CD14-positive monocyte (primary cell): ENCODE results near the gene CCDC51. TPM values are rescaled to one million over a fixed set of nuclear protein-coding genes. Genes with fewer than 3 reads are reported as not detected.
"Not testable (repeated sequence)": the region's sequence is repeated elsewhere in the genome, so short reads cannot be mapped to it uniquely, and the experiment has no call there.

Experiments used
- DNase-seq, 3 donors: peaks; one replicate each; pipeline ENCODE4 v3.0.0-alpha.2; 2011 to 2022
- H2AFZ ChIP-seq: 2 replicates; pipeline ENCODE4 v1.6.0; 2012; ENCODE audit warnings: mild to moderate bottlenecking, low read depth, low read length, inconsistent platforms; ENCODE audit not compliant: insufficient read depth, poor library complexity, severe bottlenecking
- H3K27ac ChIP-seq, 2 donors: 1 replicate in 1 of 2; 2 replicates in 1 of 2; pipeline ENCODE4 v1.5.1; 2012 to 2013; ENCODE audit warnings: low read length in 2 of 2, control low read depth in 1 of 2, inconsistent platforms in 1 of 2, low read depth in 1 of 2, mild to moderate bottlenecking in 1 of 2
- H3K27me3 ChIP-seq, 2 donors: one replicate each; pipeline versions ENCODE4 v1.6.0 to v1.6.1; 2011 to 2013; ENCODE audit warnings: low read length in 2 of 2; ENCODE audit not compliant: control insufficient read depth in 2 of 2, insufficient read depth in 2 of 2
- H3K36me3 ChIP-seq, 2 donors: replicated peaks in 1 of 2; 1 replicate in 1 of 2; 2 replicates in 1 of 2; pipeline versions ENCODE4 v1.5.1 to v1.6.1; 2012 to 2013; ENCODE audit warnings: low read length in 2 of 2, control low read depth in 1 of 2, inconsistent platforms in 1 of 2, mild to moderate bottlenecking in 1 of 2; ENCODE audit not compliant: insufficient read depth in 2 of 2, control insufficient read depth in 1 of 2
- H3K4me1 ChIP-seq, 2 donors: 1 replicate in 1 of 2; 2 replicates in 1 of 2; pipeline versions ENCODE4 v1.5.1 to v1.6.1; 2012 to 2013; ENCODE audit warnings: low read length in 2 of 2, control low read depth in 1 of 2, inconsistent platforms in 1 of 2, mild to moderate bottlenecking in 1 of 2, moderate library complexity in 1 of 2; ENCODE audit not compliant: insufficient read depth in 2 of 2, control insufficient read depth in 1 of 2
- H3K4me2 ChIP-seq: replicated peaks from 2 replicates; pipeline ENCODE3; 2012; ENCODE audit warnings: low read length, moderate library complexity, mild to moderate bottlenecking; ENCODE audit not compliant: poor library complexity, severe bottlenecking; ENCODE audit errors: extremely low read depth
- H3K4me3 ChIP-seq, 3 experiments: fragments of 200-600 bp in 1 of 3; sonication (generic) in 1 of 3; replicated peaks in 1 of 3; 1 replicate in 2 of 3; 2 replicates in 1 of 3; pipeline ENCODE4 v1.5.1; 2011 to 2013; ENCODE audit warnings: low read length in 3 of 3, mild to moderate bottlenecking in 3 of 3, control low read depth in 2 of 3, low read depth in 2 of 3, inconsistent platforms in 1 of 3, moderate library complexity in 1 of 3
- H3K79me2 ChIP-seq: 2 replicates; pipeline ENCODE4 v1.6.0; 2012; ENCODE audit warnings: mild to moderate bottlenecking, control low read depth, inconsistent platforms, low read length, moderate library complexity; ENCODE audit not compliant: insufficient read depth
- H3K9ac ChIP-seq: 2 replicates; pipeline ENCODE4 v1.6.0; 2017; ENCODE audit warnings: low read length, mild to moderate bottlenecking; ENCODE audit not compliant: insufficient read depth, poor library complexity, severe bottlenecking
- H3K9me3 ChIP-seq, 2 donors: replicated peaks in 1 of 2; 1 replicate in 1 of 2; 2 replicates in 1 of 2; pipeline versions ENCODE4 v1.5.1 to v1.6.1; 2012 to 2013; ENCODE audit warnings: low read length in 2 of 2, control low read depth in 1 of 2; ENCODE audit not compliant: control insufficient read depth in 1 of 2, insufficient read depth in 1 of 2
- H4K20me1 ChIP-seq: 2 replicates; pipeline ENCODE4 v1.6.0; 2012; ENCODE audit warnings: mild to moderate bottlenecking, low read length, control low read depth, moderate library complexity; ENCODE audit not compliant: insufficient read depth
- H3K27ac Mint-ChIP-seq, 7 donors: one replicate each; pipeline ENCODE4 v1.8.0; 2020; ENCODE audit warnings: mild to moderate bottlenecking in 7 of 7, mixed read lengths in 7 of 7, moderate library complexity in 6 of 7, inconsistent platforms in 2 of 7
- H3K27me3 Mint-ChIP-seq, 3 donors: one replicate each; pipeline ENCODE4 v1.8.0; 2021 to 2022; ENCODE audit warnings: low read depth in 3 of 3, mild to moderate bottlenecking in 3 of 3, mixed read lengths in 3 of 3, moderate library complexity in 3 of 3, inconsistent platforms in 1 of 3
- H3K36me3 Mint-ChIP-seq, 2 donors: one replicate each; pipeline ENCODE4 v1.8.0; 2020; ENCODE audit warnings: mixed read lengths in 2 of 2, inconsistent platforms in 1 of 2, mild to moderate bottlenecking in 1 of 2
- H3K4me1 Mint-ChIP-seq: one replicate; pipeline ENCODE4 v1.8.0; 2020; ENCODE audit warnings: mild to moderate bottlenecking, mixed read lengths
- H3K4me3 Mint-ChIP-seq, 2 donors: one replicate each; pipeline ENCODE4 v1.8.0; 2020; ENCODE audit warnings: mild to moderate bottlenecking in 2 of 2, mixed read lengths in 2 of 2, moderate library complexity in 1 of 2
- H3K9me3 Mint-ChIP-seq, 7 donors: one replicate each; pipeline ENCODE4 v1.8.0; 2020 to 2022; ENCODE audit warnings: mixed read lengths in 7 of 7, mild to moderate bottlenecking in 6 of 7, moderate library complexity in 6 of 7, inconsistent platforms in 2 of 7
- WGBS: methylation state at CpG from one replicate; pipeline ENCODE4 v1.1.5; 2013; ENCODE audit warnings: missing lambda C conversion rate; ENCODE audit not compliant: insufficient coverage; 5-methylcytosine and 5-hydroxymethylcytosine counted together
- intact Hi-C, 2 donors: fragments of 100-400 bp; cut with micrococcal nuclease; formaldehyde crosslinking; loops; one replicate each; pipeline versions ENCODE4 v1.15.0 to v1.15.1; 2023
- polyA minus RNA-seq: library from RNA; depleted of rRNA, polyadenylated mRNA; stranded (reverse); fragments of >200 nt; gene quantifications from 2 replicates; pipeline ENCODE4 v1.2.3, GENCODE V29; 2012
- polyA plus RNA-seq, 3 donors: library from polyadenylated mRNA; depleted of rRNA in 1 of 3; unstranded in 2 of 3; stranded (reverse) in 1 of 3; fragments of 300-500 nt in 2 of 3; fragments of >200 nt in 1 of 3; fragmentation: Illumina TruSeq in 2 of 3; gene quantifications; 1 replicate in 2 of 3; 2 replicates in 1 of 3; pipeline ENCODE4 v1.2.3, GENCODE V29; 2012 to 2021
- total RNA-seq, 12 experiments: library from RNA in 1 of 12; stranded (reverse) in 1 of 12; fragments of 120-200 nt in 1 of 12; gene quantifications; one replicate each; pipeline ENCODE4 v1.2.4 and lab custom pipeline; 2013 to 2026; ENCODE audit warnings: mixed read lengths in 6 of 12, inconsistent platforms in 1 of 12
- TF ChIP-seq, protein P1 (sequence below): fragments of 200-600 bp; IDR thresholded peaks from one replicate; pipeline ENCODE4 v1.8.0; 2022; ENCODE audit warnings: antibody characterized with exemption, mild to moderate bottlenecking

Gene CCDC51, protein sequence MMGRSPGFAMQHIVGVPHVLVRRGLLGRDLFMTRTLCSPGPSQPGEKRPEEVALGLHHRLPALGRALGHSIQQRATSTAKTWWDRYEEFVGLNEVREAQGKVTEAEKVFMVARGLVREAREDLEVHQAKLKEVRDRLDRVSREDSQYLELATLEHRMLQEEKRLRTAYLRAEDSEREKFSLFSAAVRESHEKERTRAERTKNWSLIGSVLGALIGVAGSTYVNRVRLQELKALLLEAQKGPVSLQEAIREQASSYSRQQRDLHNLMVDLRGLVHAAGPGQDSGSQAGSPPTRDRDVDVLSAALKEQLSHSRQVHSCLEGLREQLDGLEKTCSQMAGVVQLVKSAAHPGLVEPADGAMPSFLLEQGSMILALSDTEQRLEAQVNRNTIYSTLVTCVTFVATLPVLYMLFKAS
- 7.5 TPM for total RNA-seq (2013)
- polyA plus RNA-seq, result 1 to 10 TPM; 3.6 to 5.9 (median 5.4) TPM
- polyA minus RNA-seq, result 3.0 and 5.7 TPM in 2 replicates
- total RNA-seq (lab: John Stamatoyannopoulos, UW), result 0.42 to 2.5 (median 1.3) reads per million in 11 experiments

DNA sequence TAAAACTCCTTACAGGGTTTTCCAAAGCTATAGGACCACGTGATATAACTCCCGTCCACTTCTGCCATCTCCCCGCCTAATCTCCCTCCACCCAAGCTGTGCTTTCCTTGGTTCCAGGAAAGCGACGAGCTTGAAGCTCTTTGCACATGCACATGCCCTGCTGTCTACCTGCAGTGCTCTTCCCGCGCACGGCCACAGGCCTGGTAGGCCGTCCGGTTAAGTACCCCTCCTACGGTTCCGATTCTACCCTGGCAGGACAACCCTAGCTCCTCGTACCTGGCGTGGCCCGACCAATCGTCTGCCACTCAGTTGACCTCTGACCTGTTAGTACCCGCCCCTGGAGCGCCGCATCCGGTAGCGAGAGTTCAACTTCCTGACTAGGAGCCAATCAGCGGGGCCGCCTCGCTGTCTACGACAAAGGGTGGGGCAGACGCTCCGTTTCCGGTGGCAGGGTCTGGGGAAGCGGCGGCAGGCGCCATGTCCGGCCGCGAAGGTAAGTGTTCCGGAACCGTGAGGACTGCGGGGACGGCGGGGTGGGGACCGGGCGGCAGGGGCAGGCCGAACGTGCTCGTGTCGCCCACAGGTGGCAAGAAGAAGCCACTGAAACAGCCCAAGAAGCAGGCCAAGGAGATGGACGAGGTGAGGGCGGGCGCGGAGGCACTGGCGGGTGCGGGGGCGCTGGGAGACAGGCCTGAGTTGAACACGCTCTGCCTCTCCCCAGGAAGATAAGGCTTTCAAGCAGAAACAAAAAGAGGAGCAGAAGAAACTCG, at the start of gene CCDC51, which contains the start of gene TMA7:
TSS of gene CCDC51 (minus strand) at position 300 of the 770 bp plus-strand sequence. CDS start 4,991 bp downstream, outside the sequence.
TSS of gene TMA7 (plus strand) at position 438 of the 770 bp plus-strand sequence. CDS start at position 478, 40 bp downstream.
- H2AFZ ChIP-seq, result peak within 1 kb of the TSS; percentile 86
- Mint-ChIP-seq H3K9me3 (no peaks in the 10 kb centered on the region), H3K36me3 (peaks cover 12 to 34% of the 10 kb centered on the region in 2 donors), H3K4me1 (peaks cover 33% of the 10 kb centered on the region), H3K27ac (peak within 1 kb of the TSS; percentile 93 to 99 (median 98)), H3K4me3 (peak within 1 kb of the TSS; percentile 98 to 99), H3K27me3 (peaks cover 0 to 3% (median 0%) of the 10 kb centered on the region in 3 donors)
- H3K4me3 ChIP-seq, result peak within 1 kb of the TSS; percentile 81 to 86 (median 84)
- peaks cover 15 to 34% of the 10 kb centered on the region in 2 donors for H3K36me3 ChIP-seq
- H3K27me3 ChIP-seq, result no peaks in the 10 kb centered on the region
- H3K9ac ChIP-seq, result peak within 1 kb of the TSS; percentile 91
- WGBS, result 0% methylated on average over 54 of the region's 54 CpGs
- TF ChIP-seq, protein P1, sequence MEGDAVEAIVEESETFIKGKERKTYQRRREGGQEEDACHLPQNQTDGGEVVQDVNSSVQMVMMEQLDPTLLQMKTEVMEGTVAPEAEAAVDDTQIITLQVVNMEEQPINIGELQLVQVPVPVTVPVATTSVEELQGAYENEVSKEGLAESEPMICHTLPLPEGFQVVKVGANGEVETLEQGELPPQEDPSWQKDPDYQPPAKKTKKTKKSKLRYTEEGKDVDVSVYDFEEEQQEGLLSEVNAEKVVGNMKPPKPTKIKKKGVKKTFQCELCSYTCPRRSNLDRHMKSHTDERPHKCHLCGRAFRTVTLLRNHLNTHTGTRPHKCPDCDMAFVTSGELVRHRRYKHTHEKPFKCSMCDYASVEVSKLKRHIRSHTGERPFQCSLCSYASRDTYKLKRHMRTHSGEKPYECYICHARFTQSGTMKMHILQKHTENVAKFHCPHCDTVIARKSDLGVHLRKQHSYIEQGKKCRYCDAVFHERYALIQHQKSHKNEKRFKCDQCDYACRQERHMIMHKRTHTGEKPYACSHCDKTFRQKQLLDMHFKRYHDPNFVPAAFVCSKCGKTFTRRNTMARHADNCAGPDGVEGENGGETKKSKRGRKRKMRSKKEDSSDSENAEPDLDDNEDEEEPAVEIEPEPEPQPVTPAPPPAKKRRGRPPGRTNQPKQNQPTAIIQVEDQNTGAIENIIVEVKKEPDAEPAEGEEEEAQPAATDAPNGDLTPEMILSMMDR, result no peak
- H3K79me2 ChIP-seq, result peaks cover 49% of the 10 kb centered on the region
- H3K9me3 ChIP-seq, result no peaks in the 10 kb centered on the region
- H3K27ac ChIP-seq, result peak within 1 kb of the TSS; percentile 77 to 97
- H3K4me1 ChIP-seq, result peaks cover 25 to 40% of the 10 kb centered on the region in 2 donors
- H4K20me1 ChIP-seq, result peaks cover 4% of the 10 kb centered on the region
- intact Hi-C loops, result loop anchor here (5.0 to 10.0 kb wide), 5 partner anchors 38 to 1155 kb away; partner anchors contain the start of genes CDC25A (in 1 of the 2), KIF9 (in 1 of the 2), KLHL18 (in 1 of the 2) and SMARCC1 (in 1 of the 2)
- peak; percentile 95 to 98 (median 96) for DNase-seq
- H3K4me2 ChIP-seq, result peak within 1 kb of the TSS; percentile 83

DNA sequence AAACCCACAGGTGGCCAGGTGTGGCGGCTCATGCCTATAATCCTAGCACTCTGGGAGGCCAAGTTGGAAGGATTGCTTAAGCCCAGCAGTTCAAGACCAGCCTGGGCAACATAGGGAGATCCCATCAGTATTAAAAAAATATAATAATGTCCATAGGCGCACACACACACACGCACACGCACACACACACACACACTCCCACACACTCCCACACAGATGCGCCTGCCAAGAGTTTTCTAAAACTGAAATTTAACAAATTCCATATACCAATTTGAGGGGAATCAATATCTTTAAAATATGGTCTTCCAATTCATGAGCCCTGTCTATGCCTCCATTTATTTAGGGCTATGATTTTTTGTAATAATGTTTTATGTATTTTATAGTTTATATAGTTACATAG, 47.0 kb upstream of the CCDC51 start:
- no peaks in the 10 kb centered on the region for H3K79me2 ChIP-seq
- no peak overlapping the region for H3K4me3 ChIP-seq
- H3K36me3 ChIP-seq, result no peaks in the 10 kb centered on the region
- H3K9me3 ChIP-seq, result no peaks in the 10 kb centered on the region
- no peak overlapping the region for H3K9ac ChIP-seq
- no peaks in the 10 kb centered on the region for H3K27me3 ChIP-seq
- no peaks in the 10 kb centered on the region for H3K4me1 ChIP-seq
- H4K20me1 ChIP-seq, result peaks cover 6% of the 10 kb centered on the region
- no peak overlapping the region for H3K4me3 Mint-ChIP-seq
- peaks cover 3% of the 10 kb centered on the region for H3K4me1 Mint-ChIP-seq
- TF ChIP-seq, protein P1, result no peak
- no peak overlapping the region for H2AFZ ChIP-seq
- H3K36me3 Mint-ChIP-seq, result peaks cover 21 to 41% of the 10 kb centered on the region in 2 donors
- H3K4me2 ChIP-seq, result no peak overlapping the region
- no peak overlapping the region for H3K27ac ChIP-seq
- H3K9me3 Mint-ChIP-seq, result peaks cover 0 to 2% (median 0%) of the 10 kb centered on the region in 7 donors
- H3K27ac Mint-ChIP-seq, result no peak overlapping the region
- intact Hi-C loops, result no loop called here
- no peak for DNase-seq
- H3K27me3 Mint-ChIP-seq, result no peaks in the 10 kb centered on the region
- WGBS, result no CpG with 5 or more reads among the region's 5 CpGs

DNA sequence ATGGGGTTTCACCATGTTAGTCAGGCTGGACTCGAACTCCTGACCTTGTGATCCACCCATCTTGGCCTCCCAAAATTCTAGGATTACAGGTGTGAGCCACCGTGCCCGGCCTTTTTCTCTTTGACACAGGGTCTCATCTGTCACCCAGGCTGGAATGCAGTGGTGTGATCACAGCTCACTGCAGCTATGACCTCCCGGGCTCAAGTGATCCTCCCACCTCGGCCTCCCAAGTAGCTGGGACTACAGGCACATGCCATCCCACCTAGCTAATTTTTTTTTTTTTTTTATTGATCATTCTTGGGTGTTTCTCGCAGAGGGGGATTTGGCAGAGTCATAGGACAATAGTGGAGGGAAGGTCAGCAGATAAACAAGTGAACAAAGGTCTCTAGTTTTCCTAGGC, 42.9 kb upstream of the CCDC51 start:
- H3K27ac Mint-ChIP-seq, DNase-seq, H3K4me1 Mint-ChIP-seq, H3K4me1 ChIP-seq, H2AFZ ChIP-seq, H3K4me3 ChIP-seq, H3K79me2 ChIP-seq, H3K27ac ChIP-seq, H3K27me3 ChIP-seq, H3K9me3 ChIP-seq, H3K9me3 Mint-ChIP-seq, intact Hi-C loops, H3K4me2 ChIP-seq, H3K9ac ChIP-seq, H3K4me3 Mint-ChIP-seq, H3K27me3 Mint-ChIP-seq: not testable (repeated sequence)
- Histone ChIP-seq H4K20me1 (peaks cover 20% of the 10 kb centered on the region), H3K36me3 (peaks cover 8 to 22% of the 10 kb centered on the region in 2 donors)
- peaks cover 29 to 45% of the 10 kb centered on the region in 2 donors for H3K36me3 Mint-ChIP-seq
- 89% methylated on average over 2 of the region's 6 CpGs for WGBS
